ENCODE measurements around the gene MSH3. TPM values are rescaled to one million over a fixed set of nuclear protein-coding genes. Genes with fewer than 3 reads are reported as not detected.

The MSH3 gene
- total and polyA plus RNA-seq, 2 of the 8 experiments (the other 6 are each of a cell fraction or from before 2014, with no cell fraction given) = 3.6 to 22.6 TPM

GRCh38 chr5:80739898-80740297 lies 85.4 kb downstream of the MSH3 start:
- Histone ChIP-seq H3K56ac (replicated peaks; ENCODE audit: insufficient read length, low read depth, low read length) (no peak overlapping the region), H2BK120ac (replicated peaks; ENCODE audit: low read depth, low read length) (no peak overlapping the region), H2AK5ac (ENCODE audit: low read depth, low read length) (no peak overlapping the region), H3K14ac (ENCODE audit: insufficient read length) (no peak overlapping the region), H3K9me3 (ENCODE audit: insufficient read depth in 2 of 2, low read depth in 1 of 2, low read length in 1 of 2) (no peaks in the 10 kb centered on the region), H3K4ac (replicated peaks; ENCODE audit: insufficient read length, low read depth, low read length) (no peak overlapping the region), H4K8ac (ENCODE audit: extremely low read depth, insufficient read depth, low read length) (no peak overlapping the region), H2AFZ (ENCODE audit: low read length) (no peak overlapping the region), H3K27ac (ENCODE audit: low read depth, low read length) (no peak overlapping the region), H2BK15ac (ENCODE audit: low read length) (no peak overlapping the region), H4K5ac (ENCODE audit: insufficient read length, low read depth, low read length) (no peak overlapping the region), H4K20me1 (replicated peaks in 1 of 2; ENCODE audit: control insufficient read depth in 1 of 2, insufficient read depth in 2 of 2, low read length in 2 of 2) (peaks cover 0 to 2% of the 10 kb centered on the region in 2 experiments), H4K91ac (replicated peaks; ENCODE audit: insufficient read length, low read length) (no peak overlapping the region), H2BK5ac (ENCODE audit: low read depth, low read length) (no peak overlapping the region), H3K4me2 (ENCODE audit: insufficient read depth in 1 of 2, low read depth in 2 of 2, low read length in 2 of 2) (no peak overlapping the region), H3K4me1 (replicated peaks in 1 of 4; ENCODE audit: control insufficient read depth in 3 of 4, insufficient read depth in 4 of 4, low read length in 3 of 4) (no peaks in the 10 kb centered on the region; a peak in 1 of 7 replicates), H3K79me2 (ENCODE audit: control insufficient read depth in 1 of 2, insufficient read depth in 2 of 2, low read length in 2 of 2) (no peaks in the 10 kb centered on the region), H2BK20ac (ENCODE audit: low read length) (no peak overlapping the region), H3K4me3 (ENCODE audit: extremely low read depth in 1 of 4, insufficient read depth in 2 of 4, low read depth in 3 of 4, low read length in 4 of 4) (no peak overlapping the region), H3K18ac (ENCODE audit: extremely low read depth, low read length) (no peak overlapping the region), H2BK12ac (ENCODE audit: low read depth, low read length) (no peak overlapping the region), H3K27me3 (replicated peaks in 1 of 4; ENCODE audit: control insufficient read depth in 3 of 4, extremely low read depth in 1 of 4, insufficient read depth in 3 of 4, low read length in 3 of 4) (no peaks in the 10 kb centered on the region), H3K36me3 (ENCODE audit: control insufficient read depth in 2 of 4, insufficient read depth in 4 of 4, low read length in 3 of 4) (no peaks in the 10 kb centered on the region; a peak in 1 of 8 replicates), H3K79me1 (ENCODE audit: low read depth, low read length) (no peaks in the 10 kb centered on the region; the same call in 1 of the 2 replicates), H3K23me2 (ENCODE audit: low read depth, low read length) (no peaks in the 10 kb centered on the region), H3K23ac (ENCODE audit: insufficient read length) (no peak overlapping the region), H3K9ac (replicated peaks in 1 of 4; ENCODE audit: extremely low read depth in 1 of 4, low read depth in 3 of 4, low read length in 3 of 4) (no peak overlapping the region)
- CTCF ChIA-PET (ENCODE audit: partially characterized antibody) = no interaction called here
- FAIRE-seq (no peak), DNase-seq (ENCODE audit: low read depth in 1 of 2, low spot score in 2 of 2) (no peak)
- POLR2A ChIA-PET (ENCODE audit: partially characterized antibody) = no interaction called here
- WGBS, 2 experiments (ENCODE audit: extremely low coverage in 1 of 2, insufficient coverage in 1 of 2, insufficient read length in 1 of 2, insufficient replicate concordance in 2 of 2, low coverage in 1 of 2, low lambda C conversion rate in 2 of 2, missing lambda C conversion rate in 1 of 2) = 86% methylated on average over 2 of the region's 2 CpGs; no CpG with 5 or more reads in 1 of the 2 experiments
- no peak for TF ChIP-seq EP300 (IDR thresholded peaks at IDR 0.05; ENCODE audit: borderline replicate concordance in 1 of 2, low read depth in 2 of 2, low read length in 2 of 2)
- TF ChIP-seq POLR2A (IDR thresholded peaks at IDR 0.05; ENCODE audit: control extremely low read depth in 1 of 2, low read depth in 2 of 2, low read length in 2 of 2) = no peak
- TF ChIP-seq HDAC6 (IDR thresholded peaks at IDR 0.05; ENCODE audit: low read depth, low read length) = no peak
- no peak for TF ChIP-seq ASH2L (IDR thresholded peaks at IDR 0.05; ENCODE audit: low read length)

All from H1 (cell line).